HG03565 (cell line): ENCODE data around the gene MAGI1.

Experiments
- ATAC-seq: cut with Tn5 transposase; IDR thresholded peaks from one replicate; pipeline ENCODE4 v1.9.1; 2021; ENCODE audit warnings: mild to moderate bottlenecking, moderate library complexity; ENCODE audit not compliant: unreplicated experiment

MAGI1 gene

GRCh38 chr3:65677486-65678010 lies 361.2 kb downstream of the MAGI1 start:
- ATAC-seq: no peak

DNA sequence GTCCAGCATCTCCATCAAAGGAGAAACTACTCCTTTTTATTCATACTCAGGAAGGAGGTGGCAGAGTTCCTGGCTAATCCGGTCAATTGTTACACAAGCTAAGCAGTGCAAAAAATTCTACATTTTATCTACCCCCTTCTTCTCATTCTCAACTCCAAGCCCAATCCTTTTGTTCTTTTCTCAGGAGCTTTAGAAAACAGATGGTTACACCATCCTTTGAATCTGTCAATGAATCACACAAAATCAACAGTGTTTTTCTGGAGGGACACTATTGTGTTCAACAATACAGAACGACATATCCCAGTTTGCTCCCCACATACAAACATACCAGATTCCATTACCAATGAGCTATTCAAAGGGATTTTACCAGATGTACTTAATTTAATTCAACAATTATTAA lies 362.1 kb downstream of the MAGI1 start:
- no peak for ATAC-seq

- ATAC-seq: no peak
Observed at GRCh38 chr3:65675011-65675410, 363.7 kb downstream of the MAGI1 start.

DNA sequence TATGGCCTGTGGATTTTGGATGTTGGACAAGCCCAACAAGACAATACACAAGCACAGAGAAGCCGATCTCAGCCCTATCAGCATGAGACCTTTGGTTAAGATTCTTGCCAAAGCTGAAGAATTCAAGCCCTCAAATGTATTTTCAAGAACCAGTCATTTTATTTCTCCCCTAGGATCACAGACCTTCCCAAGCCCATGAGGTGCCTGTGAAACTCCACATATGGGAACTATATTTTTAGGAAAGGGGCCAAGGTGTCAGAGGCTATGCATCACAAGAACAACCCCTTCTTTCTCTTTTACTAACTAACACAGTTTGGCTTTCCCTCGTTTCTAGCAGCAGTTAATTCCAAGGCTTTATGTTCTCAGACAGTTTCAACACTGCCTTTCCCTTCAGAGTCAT lies 364.5 kb downstream of the MAGI1 start:
- ATAC-seq: no peak

GRCh38 chr3:65672871-65673815 lies 365.6 kb downstream of the MAGI1 start:
- no peak for ATAC-seq

GRCh38 chr3:65672061-65672460 lies 366.7 kb downstream of the MAGI1 start:
- ATAC-seq: no peak

DNA sequence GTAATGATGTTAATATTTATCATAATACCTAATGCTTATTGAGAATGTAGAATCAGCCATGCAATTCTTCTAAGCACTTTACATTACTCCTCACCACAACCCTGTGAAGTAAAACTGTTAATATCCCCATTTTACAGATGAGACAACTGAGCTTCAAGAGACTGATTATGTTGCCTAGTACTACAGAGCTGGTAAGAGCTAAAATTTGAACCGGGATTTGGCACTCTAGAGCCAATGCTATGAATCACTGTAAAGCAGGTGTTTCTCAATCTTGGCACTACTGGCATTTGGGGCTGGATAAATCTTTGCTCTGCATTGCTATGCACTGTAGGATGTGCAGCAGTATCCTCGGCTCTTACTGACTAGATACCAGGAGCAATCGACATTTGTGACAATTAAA lies 367.7 kb downstream of the MAGI1 start:
- ATAC-seq: no peak

DNA sequence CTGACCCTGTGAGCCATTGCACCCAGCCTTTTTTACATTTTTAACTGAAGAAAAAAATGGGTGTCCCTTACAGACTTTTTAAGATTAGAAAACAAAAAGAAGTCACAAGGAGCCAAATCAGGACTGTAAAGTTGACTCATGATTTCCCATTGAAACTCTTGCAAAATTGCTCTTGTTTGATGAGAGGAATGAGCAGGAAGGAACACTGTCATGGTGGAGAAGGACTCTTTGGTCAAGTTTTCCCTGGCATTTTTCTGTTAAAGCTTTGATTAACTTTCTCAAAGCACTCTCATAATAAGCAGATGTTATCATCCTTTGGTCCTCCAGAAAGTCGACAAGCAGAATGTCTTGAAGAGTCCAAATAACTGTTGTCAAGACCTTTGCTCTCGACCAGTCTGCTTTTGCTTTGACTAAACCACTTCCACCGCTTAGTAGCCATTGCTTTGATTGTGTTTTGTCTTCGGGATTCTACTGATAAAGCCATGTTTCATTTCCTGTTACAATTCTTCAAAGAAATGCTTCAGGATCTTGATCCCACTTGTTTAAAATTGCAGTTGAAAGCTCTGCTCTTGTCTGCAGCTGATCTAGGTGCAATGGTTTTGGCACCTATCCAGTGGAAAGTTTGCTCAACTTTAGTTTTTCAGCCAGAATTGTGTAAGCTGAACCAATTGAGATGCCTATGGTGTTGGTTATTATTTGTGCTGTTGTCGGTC lies 369.4 kb downstream of the MAGI1 start:
- no peak for ATAC-seq

- no peak for ATAC-seq
Observed at GRCh38 chr3:65667963-65668362, 370.8 kb downstream of the MAGI1 start.

GRCh38 chr3:65666448-65667091 lies 372.1 kb downstream of the MAGI1 start:
- ATAC-seq: no peak

DNA sequence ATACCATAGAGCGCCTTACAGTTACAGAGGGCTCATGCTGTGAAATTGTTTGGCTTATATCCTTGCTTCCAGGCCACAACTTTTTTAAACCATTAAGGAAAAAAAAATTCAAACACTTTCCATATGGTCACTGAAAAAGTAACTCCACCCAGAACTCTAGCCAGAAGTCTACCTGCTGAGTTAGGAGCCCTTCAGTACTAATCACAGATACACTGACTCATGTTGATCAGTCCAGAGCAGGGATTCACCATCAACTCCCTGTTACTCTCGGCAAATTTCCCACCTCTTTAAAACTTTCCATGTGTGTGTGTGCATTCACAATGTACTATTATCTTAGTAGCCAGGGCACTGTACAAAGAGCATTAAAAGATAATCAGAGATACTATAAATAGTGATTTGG lies 372.8 kb downstream of the MAGI1 start:
- no peak for ATAC-seq

DNA sequence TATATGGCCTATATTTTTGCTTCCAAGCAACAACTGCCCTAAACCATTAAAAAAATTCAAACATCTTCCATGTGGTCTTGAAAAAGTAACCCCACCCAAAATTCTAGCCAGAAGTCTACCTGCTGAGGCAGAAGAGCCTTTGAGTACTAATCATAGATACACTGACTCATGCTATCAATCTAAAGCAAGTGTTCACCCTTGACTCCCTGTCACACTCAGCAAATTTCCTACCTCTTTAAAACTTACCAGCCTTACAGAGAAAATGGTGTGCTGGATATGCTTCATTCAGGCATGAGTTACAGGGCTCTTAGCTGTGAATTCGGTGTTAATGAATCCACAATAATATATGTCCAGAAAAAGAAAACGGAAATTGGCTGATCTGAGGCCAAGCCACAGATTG lies 373.8 kb downstream of the MAGI1 start:
- no peak for ATAC-seq

DNA sequence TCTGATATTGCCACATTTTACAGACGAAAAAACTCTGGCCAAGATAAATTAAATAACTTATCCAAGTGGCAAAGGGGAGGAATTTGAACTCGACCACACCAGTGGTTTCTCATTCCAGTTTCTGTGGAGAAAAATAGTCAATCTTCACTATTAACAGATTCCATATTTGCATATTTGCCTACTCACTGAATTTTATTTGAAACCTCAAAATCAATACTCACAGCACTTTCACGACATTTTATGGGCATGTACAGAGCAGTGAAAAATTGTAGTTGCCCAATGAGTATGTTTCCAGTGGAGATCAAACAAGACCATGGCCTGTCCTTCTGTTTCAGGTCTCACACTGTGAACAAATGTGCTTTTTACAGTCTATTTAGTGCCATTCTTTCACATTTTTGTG lies 374.3 kb downstream of the MAGI1 start:
- ATAC-seq: no peak

DNA sequence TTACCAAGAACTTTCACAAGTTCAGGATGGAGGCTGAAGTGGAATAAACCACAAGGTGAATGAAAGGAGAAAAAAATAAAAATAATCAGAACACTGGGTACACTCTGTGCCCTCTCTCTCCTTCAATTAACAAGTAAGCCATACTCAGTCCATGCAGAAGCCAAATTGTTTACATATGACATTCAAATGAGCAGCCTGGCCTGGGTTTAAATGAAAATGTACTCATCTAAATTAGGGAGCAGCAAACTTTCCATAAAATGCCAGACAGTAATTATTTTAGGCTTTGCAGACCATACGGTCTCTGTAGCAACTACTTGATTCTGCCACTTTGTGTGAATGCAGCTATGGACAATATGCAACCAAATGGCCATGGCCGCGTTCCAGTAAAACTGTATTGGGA lies 376.6 kb downstream of the MAGI1 start:
- no peak for ATAC-seq

GRCh38 chr3:65660000-65660598 lies 378.6 kb downstream of the MAGI1 start:
- ATAC-seq: no peak

GRCh38 chr3:65659396-65659795 lies 379.3 kb downstream of the MAGI1 start:
- ATAC-seq: no peak

DNA sequence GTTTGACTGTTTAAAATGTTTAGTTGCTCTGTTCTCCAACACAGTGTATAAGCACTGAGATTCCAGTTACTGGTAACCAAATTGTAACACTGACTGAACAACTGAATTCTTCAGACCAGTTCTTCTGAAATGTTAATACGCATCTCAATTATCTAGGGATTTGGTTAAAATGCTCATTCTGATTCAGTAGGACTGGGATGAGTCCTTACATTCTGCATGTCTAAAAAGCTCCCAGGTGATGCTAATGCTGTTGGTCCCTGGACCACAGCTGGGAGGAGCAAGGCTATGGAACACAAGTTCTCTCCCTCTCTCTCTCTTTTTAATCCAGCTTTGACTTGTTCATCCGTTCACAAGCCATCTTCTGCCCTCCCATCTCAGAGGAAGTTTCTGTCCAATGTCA lies 380.3 kb downstream of the MAGI1 start:
- ATAC-seq: no peak

- ATAC-seq: no peak
Observed at GRCh38 chr3:65655061-65655460, 383.7 kb downstream of the MAGI1 start.

GRCh38 chr3:65653731-65654130 lies 385.0 kb downstream of the MAGI1 start:
- ATAC-seq: no peak

GRCh38 chr3:65650247-65650646 lies 388.5 kb downstream of the MAGI1 start:
- no peak for ATAC-seq

DNA sequence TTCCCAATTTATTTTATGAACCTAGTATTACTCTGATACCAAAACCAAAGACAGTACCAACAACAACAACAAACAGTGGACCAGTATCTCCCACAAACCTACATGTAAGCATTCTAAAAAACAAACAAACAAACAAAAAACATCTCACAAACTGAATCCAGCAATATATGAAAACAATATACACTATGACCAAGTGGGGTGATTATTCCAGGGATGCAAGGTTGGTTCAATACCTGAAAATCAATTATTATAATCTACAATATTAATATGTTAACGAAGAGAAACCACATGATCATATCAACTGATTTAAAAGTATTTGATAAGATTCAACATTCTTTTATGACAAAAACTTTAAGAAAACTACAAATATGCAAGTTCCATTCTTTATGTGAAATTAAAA lies 391.3 kb downstream of the MAGI1 start:
- ATAC-seq: no peak
